Naive thymus-derived CD4-positive, alpha-beta T cell (primary cell): ENCODE results near the gene CFAP69. TPM values are rescaled to one million over a fixed set of nuclear protein-coding genes. Genes with fewer than 3 reads are reported as not detected.

Experiments
- ATAC-seq: fragments of 150-1000 bp; cut with Tn5 transposase; 2 replicates; pipeline ENCODE4 v1.10.0; 2021; ENCODE audit warnings: mild to moderate bottlenecking, moderate library complexity
- CTCF ChIA-PET: fragments of 350-600 bp; sonication (Branson Sonifier 250); formaldehyde crosslinking; loops from one replicate; lab custom pipeline; 2021; ENCODE audit warnings: antibody characterized with exemption; lab: Charles Lee
- POLR2A ChIA-PET: fragments of 350-600 bp; sonication (Branson Sonifier 250); formaldehyde crosslinking; loops from one replicate; lab custom pipeline; 2021; ENCODE audit warnings: antibody characterized with exemption, inconsistent platforms; lab: Charles Lee
- DNase-seq, 9 donors: peaks; one replicate each; pipeline versions ENCODE4 v3.0.0 to v3.0.0-alpha.2; 2020 to 2022; ENCODE audit warnings: mixed read lengths in 1 of 9
- H3K27ac ChIP-seq: one replicate; pipeline ENCODE4 v1.7.0; 2013; ENCODE audit warnings: mild to moderate bottlenecking, low read depth, low read length, moderate library complexity
- H3K27me3 ChIP-seq, 2 donors: one replicate each; pipeline ENCODE4 v1.7.0; 2013; ENCODE audit warnings: low read length in 2 of 2, mild to moderate bottlenecking in 2 of 2, moderate library complexity in 2 of 2; ENCODE audit not compliant: control insufficient read depth in 2 of 2, insufficient read depth in 2 of 2
- H3K36me3 ChIP-seq, 3 experiments: 1 replicate in 2 of 3; 2 replicates in 1 of 3; pipeline ENCODE4 v1.7.0; 2013; ENCODE audit warnings: low read length in 3 of 3, mild to moderate bottlenecking in 3 of 3, moderate library complexity in 1 of 3; ENCODE audit not compliant: insufficient read depth in 3 of 3, control insufficient read depth in 2 of 3
- H3K4me1 ChIP-seq, 2 donors: one replicate each; pipeline ENCODE4 v1.7.0; 2013; ENCODE audit warnings: low read length in 2 of 2, mild to moderate bottlenecking in 2 of 2, moderate library complexity in 1 of 2; ENCODE audit not compliant: control insufficient read depth in 2 of 2, insufficient read depth in 2 of 2
- H3K4me3 ChIP-seq: 2 replicates; pipeline ENCODE4 v1.7.0; 2013; ENCODE audit warnings: mild to moderate bottlenecking, low read length
- H3K9me3 ChIP-seq, 3 experiments: 1 replicate in 2 of 3; 2 replicates in 1 of 3; pipeline ENCODE4 v1.7.0; 2013; ENCODE audit warnings: low read length in 3 of 3; ENCODE audit not compliant: control insufficient read depth in 2 of 3
- H3K27ac Mint-ChIP-seq, 9 donors: one replicate each; pipeline ENCODE4 v1.8.0; 2020 to 2022; ENCODE audit warnings: mixed read lengths in 9 of 9, mild to moderate bottlenecking in 8 of 9, moderate library complexity in 5 of 9, inconsistent platforms in 2 of 9
- H3K27me3 Mint-ChIP-seq, 5 donors: one replicate each; pipeline ENCODE4 v1.8.0; 2021 to 2022; ENCODE audit warnings: mixed read lengths in 5 of 5, mild to moderate bottlenecking in 1 of 5
- H3K36me3 Mint-ChIP-seq, 5 donors: one replicate each; pipeline ENCODE4 v1.8.0; 2020 to 2022; ENCODE audit warnings: mixed read lengths in 5 of 5, mild to moderate bottlenecking in 3 of 5, inconsistent platforms in 1 of 5
- H3K4me1 Mint-ChIP-seq, 7 donors: one replicate each; pipeline ENCODE4 v1.8.0; 2020 to 2022; ENCODE audit warnings: mixed read lengths in 7 of 7, mild to moderate bottlenecking in 3 of 7, inconsistent platforms in 1 of 7
- H3K4me3 Mint-ChIP-seq, 10 donors: one replicate each; pipeline ENCODE4 v1.8.0; 2020 to 2022; ENCODE audit warnings: mild to moderate bottlenecking in 10 of 10, mixed read lengths in 10 of 10, moderate library complexity in 6 of 10, inconsistent platforms in 2 of 10
- H3K9me3 Mint-ChIP-seq, 11 donors: one replicate each; pipeline ENCODE4 v1.8.0; 2020 to 2022; ENCODE audit warnings: mixed read lengths in 11 of 11, mild to moderate bottlenecking in 4 of 11, inconsistent platforms in 1 of 11, moderate library complexity in 1 of 11
- intact Hi-C, 2 donors: fragments of 100-400 bp; cut with micrococcal nuclease; formaldehyde crosslinking; loops; one replicate each; pipeline ENCODE4 v1.15.1; 2023
- polyA plus RNA-seq, 2 donors: library from polyadenylated mRNA; unstranded; fragments of 300-500 nt; fragmentation: Illumina TruSeq; gene quantifications; one replicate each; pipeline ENCODE4 v1.2.3, GENCODE V29; 2021
- total RNA-seq, 6 experiments: library from RNA in 5 of 6; stranded (reverse) in 5 of 6; gene quantifications; 1 replicate in 5 of 6; 2 replicates in 1 of 6; pipeline ENCODE4 v1.2.3 and lab custom pipeline; 2021 to 2026

CFAP69 gene
- total and polyA plus RNA-seq, 7 experiments from 2014 or later = 0.30 to 0.80 TPM; not detected in 5

GRCh38 chr7:90222811-90223725 lies 21.9 kb upstream of the CFAP69 start:
- H3K4me3 ChIP-seq = no peak overlapping the region
- ChIA-PET CTCF (no interaction called here), POLR2A (no interaction called here)
- ATAC-seq = no peak
- H3K36me3 ChIP-seq = no peaks in the 10 kb centered on the region
- H3K27ac ChIP-seq = no peak overlapping the region
- Mint-ChIP-seq H3K27ac (no peak overlapping the region), H3K36me3 (no peaks in the 10 kb centered on the region), H3K27me3 (peaks cover 15 to 57% (median 43%) of the 10 kb centered on the region in 5 donors), H3K4me3 (no peak overlapping the region), H3K9me3 (peaks cover 0 to 7% (median 0%) of the 10 kb centered on the region in 11 donors), H3K4me1 (no peaks in the 10 kb centered on the region)
- intact Hi-C loops = no loop called here
- no peaks in the 10 kb centered on the region for H3K9me3 ChIP-seq
- no peaks in the 10 kb centered on the region for H3K27me3 ChIP-seq
- DNase-seq = no peak
- no peaks in the 10 kb centered on the region for H3K4me1 ChIP-seq

GRCh38 chr7:90224195-90224594 lies 20.8 kb upstream of the CFAP69 start:
- Histone ChIP-seq H3K4me3 (no peak overlapping the region), H3K4me1 (no peaks in the 10 kb centered on the region), H3K27ac (no peak overlapping the region), H3K36me3 (no peaks in the 10 kb centered on the region), H3K27me3 (no peaks in the 10 kb centered on the region), H3K9me3 (no peaks in the 10 kb centered on the region)
- H3K9me3 Mint-ChIP-seq = no peaks in the 10 kb centered on the region
- ChIA-PET CTCF (no interaction called here), POLR2A (no interaction called here)
- H3K36me3 Mint-ChIP-seq = no peaks in the 10 kb centered on the region
- H3K27ac Mint-ChIP-seq = no peak overlapping the region
- H3K4me3 Mint-ChIP-seq = no peak overlapping the region
- intact Hi-C loops = no loop called here
- no peaks in the 10 kb centered on the region for H3K4me1 Mint-ChIP-seq
- DNase-seq (no peak), ATAC-seq (no peak)
- peaks cover 20 to 57% (median 48%) of the 10 kb centered on the region in 5 donors for H3K27me3 Mint-ChIP-seq

GRCh38 chr7:90225181-90225580 lies 19.8 kb upstream of the CFAP69 start:
- no peak overlapping the region for H3K4me3 Mint-ChIP-seq
- no peaks in the 10 kb centered on the region for H3K9me3 Mint-ChIP-seq
- no peaks in the 10 kb centered on the region for H3K4me1 Mint-ChIP-seq
- no peak overlapping the region for H3K4me3 ChIP-seq
- H3K4me1 ChIP-seq = no peaks in the 10 kb centered on the region
- DNase-seq (no peak), ATAC-seq (no peak)
- CTCF ChIA-PET = no interaction called here
- no peaks in the 10 kb centered on the region for H3K9me3 ChIP-seq
- POLR2A ChIA-PET = interaction anchor here (0.6 kb wide), 1 partner anchor 184 kb away, joined by 4 read pairs; no protein-coding TSS in a partner anchor
- no peak overlapping the region for H3K27ac Mint-ChIP-seq
- no peaks in the 10 kb centered on the region for H3K27me3 ChIP-seq
- H3K36me3 ChIP-seq = no peaks in the 10 kb centered on the region
- peaks cover 24 to 52% (median 48%) of the 10 kb centered on the region in 5 donors for H3K27me3 Mint-ChIP-seq
- H3K36me3 Mint-ChIP-seq = no peaks in the 10 kb centered on the region
- H3K27ac ChIP-seq = no peak overlapping the region
- intact Hi-C loops = no loop called here

GRCh38 chr7:90225601-90226000 lies 19.4 kb upstream of the CFAP69 start:
- no peak for DNase-seq
- ChIA-PET POLR2A (no interaction called here), CTCF (no interaction called here)
- H3K27ac ChIP-seq = no peak overlapping the region
- no peak for ATAC-seq
- H3K4me1 ChIP-seq = no peaks in the 10 kb centered on the region
- Mint-ChIP-seq H3K36me3 (no peaks in the 10 kb centered on the region), H3K27ac (no peak overlapping the region), H3K9me3 (no peaks in the 10 kb centered on the region), H3K4me1 (no peaks in the 10 kb centered on the region), H3K4me3 (no peak overlapping the region), H3K27me3 (peaks cover 22 to 48% (median 44%) of the 10 kb centered on the region in 5 donors)
- H3K36me3 ChIP-seq = no peaks in the 10 kb centered on the region
- H3K4me3 ChIP-seq = no peak overlapping the region
- intact Hi-C loops = no loop called here
- no peaks in the 10 kb centered on the region for H3K9me3 ChIP-seq
- H3K27me3 ChIP-seq = no peaks in the 10 kb centered on the region

- no peak for DNase-seq
- Histone ChIP-seq H3K4me1 (no peaks in the 10 kb centered on the region), H3K4me3 (no peak overlapping the region), H3K27ac (no peak overlapping the region), H3K9me3 (no peaks in the 10 kb centered on the region), H3K27me3 (no peaks in the 10 kb centered on the region), H3K36me3 (no peaks in the 10 kb centered on the region)
- CTCF ChIA-PET = no interaction called here
- Mint-ChIP-seq H3K27ac (no peak overlapping the region), H3K27me3 (peaks cover 22 to 39% (median 38%) of the 10 kb centered on the region in 5 donors), H3K36me3 (no peaks in the 10 kb centered on the region), H3K4me3 (no peak overlapping the region), H3K4me1 (no peaks in the 10 kb centered on the region), H3K9me3 (no peaks in the 10 kb centered on the region)
- no peak for ATAC-seq
- intact Hi-C loops = no loop called here
- POLR2A ChIA-PET = no interaction called here
Measured at GRCh38 chr7:90227259-90227658, 17.7 kb upstream of the CFAP69 start.

GRCh38 chr7:90229682-90230081 lies 15.3 kb upstream of the CFAP69 start:
- H3K27me3 ChIP-seq = no peaks in the 10 kb centered on the region
- ATAC-seq (no peak), DNase-seq (no peak)
- ChIA-PET POLR2A (no interaction called here), CTCF (no interaction called here)
- no peak overlapping the region for H3K4me3 ChIP-seq
- no peak overlapping the region for H3K4me3 Mint-ChIP-seq
- no peaks in the 10 kb centered on the region for H3K4me1 Mint-ChIP-seq
- H3K27me3 Mint-ChIP-seq = peaks cover 16 to 24% (median 19%) of the 10 kb centered on the region in 5 donors
- no peaks in the 10 kb centered on the region for H3K4me1 ChIP-seq
- no peaks in the 10 kb centered on the region for H3K9me3 Mint-ChIP-seq
- no peaks in the 10 kb centered on the region for H3K36me3 ChIP-seq
- H3K9me3 ChIP-seq = no peaks in the 10 kb centered on the region
- H3K27ac ChIP-seq = no peak overlapping the region
- intact Hi-C loops = no loop called here
- H3K36me3 Mint-ChIP-seq = no peaks in the 10 kb centered on the region
- H3K27ac Mint-ChIP-seq = no peak overlapping the region

- H3K27me3 ChIP-seq = no peaks in the 10 kb centered on the region
- H3K4me3 Mint-ChIP-seq = no peak overlapping the region
- H3K36me3 ChIP-seq = no peaks in the 10 kb centered on the region
- no peak overlapping the region for H3K27ac ChIP-seq
- H3K27ac Mint-ChIP-seq = no peak overlapping the region
- H3K4me3 ChIP-seq = no peak overlapping the region
- no peaks in the 10 kb centered on the region for H3K9me3 ChIP-seq
- intact Hi-C loops = no loop called here
- ChIA-PET POLR2A (no interaction called here), CTCF (no interaction called here)
- H3K9me3 Mint-ChIP-seq = no peaks in the 10 kb centered on the region
- DNase-seq (no peak), ATAC-seq (no peak)
- H3K36me3 Mint-ChIP-seq = no peaks in the 10 kb centered on the region
- no peaks in the 10 kb centered on the region for H3K4me1 Mint-ChIP-seq
- no peaks in the 10 kb centered on the region for H3K4me1 ChIP-seq
- peaks cover 13 to 24% (median 16%) of the 10 kb centered on the region in 5 donors for H3K27me3 Mint-ChIP-seq
Measured at GRCh38 chr7:90230834-90231233, 14.1 kb upstream of the CFAP69 start.
